OCI-LY3 (cell line): ENCODE measurements around the gene CFAP73.

ENCODE experiments used
- CTCF ChIP-seq: fragments of 200-600, 300-600 bp; sonication (generic); IDR thresholded peaks from 2 replicates; pipeline ENCODE4 v1.5.1; 2014; ENCODE audit warnings: antibody characterized with exemption, low read length, low read depth
- EZH2phosphoT487 ChIP-seq: fragments of 200-600 bp; shearing (Covaris generic); IDR thresholded peaks from 2 replicates; pipeline ENCODE4 v1.6.1; 2018; ENCODE audit warnings: antibody characterized with exemption, mixed run types, low read depth

GRCh38 chr12:113111247-113111646, 38.3 kb upstream of the CFAP73 start:
- no peak for TF ChIP-seq CTCF
- no peak for TF ChIP-seq EZH2phosphoT487
